Measurements from ENCODE around the gene KCNAB2. TPM values are rescaled to one million over a fixed set of nuclear protein-coding genes. Genes with fewer than 3 reads are reported as not detected.

The KCNAB2 gene
- polyA plus RNA-seq, 3 donors = 11.5 to 178 (median 22.7) TPM

DNA sequence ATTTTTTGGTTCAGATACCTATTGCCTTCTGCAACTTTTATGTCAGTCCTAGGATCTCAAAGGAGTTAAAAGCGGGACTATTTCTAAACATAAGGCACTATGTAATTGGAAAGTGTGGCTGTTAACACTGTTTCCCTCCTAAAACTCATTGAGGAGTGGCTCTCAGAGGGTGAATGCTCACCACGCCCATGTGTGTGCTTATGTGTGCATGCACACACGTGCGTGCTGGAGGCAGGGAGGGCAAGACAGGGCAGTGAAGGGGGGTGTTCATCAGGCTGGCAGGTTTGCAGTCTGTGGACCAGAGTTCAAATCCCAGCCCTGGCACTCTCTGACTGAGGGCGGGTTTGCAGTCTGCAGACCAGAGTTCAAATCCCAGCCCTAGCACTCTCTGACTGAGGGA, 22.4 kb downstream of the KCNAB2 start:
- H3K4me2 ChIP-seq (replicated peaks; ENCODE audit: extremely low read depth, low read length, poor library complexity, severe bottlenecking) = no peak overlapping the region
- no peak overlapping the region for H3K4me3 ChIP-seq (replicated peaks in 1 of 3; ENCODE audit: low read depth in 2 of 3, low read length in 3 of 3)
- Mint-ChIP-seq H3K27ac (no peak overlapping the region), H3K9me3 (no peaks in the 10 kb centered on the region), H3K36me3 (peaks cover 52 to 84% of the 10 kb centered on the region in 2 donors), H3K4me3 (no peak overlapping the region), H3K4me1 (peaks cover 5% of the 10 kb centered on the region), H3K27me3 (ENCODE audit: low read depth in 3 of 3) (no peaks in the 10 kb centered on the region)
- peaks cover 0 to 8% of the 10 kb centered on the region in 2 donors for H3K4me1 ChIP-seq (ENCODE audit: control insufficient read depth in 1 of 2, insufficient read depth in 2 of 2, low read length in 2 of 2)
- no peak overlapping the region for H3K9ac ChIP-seq (ENCODE audit: insufficient read depth, low read length, poor library complexity, severe bottlenecking)
- peaks cover 76% of the 10 kb centered on the region for H3K79me2 ChIP-seq (ENCODE audit: insufficient read depth, low read length)
- TF ChIP-seq, protein P1, sequence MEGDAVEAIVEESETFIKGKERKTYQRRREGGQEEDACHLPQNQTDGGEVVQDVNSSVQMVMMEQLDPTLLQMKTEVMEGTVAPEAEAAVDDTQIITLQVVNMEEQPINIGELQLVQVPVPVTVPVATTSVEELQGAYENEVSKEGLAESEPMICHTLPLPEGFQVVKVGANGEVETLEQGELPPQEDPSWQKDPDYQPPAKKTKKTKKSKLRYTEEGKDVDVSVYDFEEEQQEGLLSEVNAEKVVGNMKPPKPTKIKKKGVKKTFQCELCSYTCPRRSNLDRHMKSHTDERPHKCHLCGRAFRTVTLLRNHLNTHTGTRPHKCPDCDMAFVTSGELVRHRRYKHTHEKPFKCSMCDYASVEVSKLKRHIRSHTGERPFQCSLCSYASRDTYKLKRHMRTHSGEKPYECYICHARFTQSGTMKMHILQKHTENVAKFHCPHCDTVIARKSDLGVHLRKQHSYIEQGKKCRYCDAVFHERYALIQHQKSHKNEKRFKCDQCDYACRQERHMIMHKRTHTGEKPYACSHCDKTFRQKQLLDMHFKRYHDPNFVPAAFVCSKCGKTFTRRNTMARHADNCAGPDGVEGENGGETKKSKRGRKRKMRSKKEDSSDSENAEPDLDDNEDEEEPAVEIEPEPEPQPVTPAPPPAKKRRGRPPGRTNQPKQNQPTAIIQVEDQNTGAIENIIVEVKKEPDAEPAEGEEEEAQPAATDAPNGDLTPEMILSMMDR (IDR thresholded peaks at IDR 0.05) = no peak
- no peak overlapping the region for H2AFZ ChIP-seq (ENCODE audit: insufficient read depth, low read depth, low read length, poor library complexity, severe bottlenecking)
- H3K27ac ChIP-seq (ENCODE audit: low read depth in 1 of 2, low read length in 2 of 2) = peak overlapping the region in 1 of 2 donors; percentile 5
- WGBS (ENCODE audit: insufficient coverage) = 93% methylated on average over 5 of the region's 5 CpGs
- H3K27me3 ChIP-seq (ENCODE audit: control insufficient read depth in 2 of 2, insufficient read depth in 2 of 2, low read length in 2 of 2) = no peaks in the 10 kb centered on the region
- peaks cover 98% of the 10 kb centered on the region for H4K20me1 ChIP-seq (ENCODE audit: insufficient read depth, low read length)
- DNase-seq = no peak
- H3K36me3 ChIP-seq (replicated peaks in 1 of 2; ENCODE audit: control insufficient read depth in 1 of 2, insufficient read depth in 2 of 2, low read length in 2 of 2) = peaks cover 69 to 92% of the 10 kb centered on the region in 2 donors
- intact Hi-C loops (cut with micrococcal nuclease) = no loop called here
- H3K9me3 ChIP-seq (replicated peaks in 1 of 2; ENCODE audit: control insufficient read depth in 1 of 2, insufficient read depth in 1 of 2, low read length in 2 of 2) = no peaks in the 10 kb centered on the region

DNA sequence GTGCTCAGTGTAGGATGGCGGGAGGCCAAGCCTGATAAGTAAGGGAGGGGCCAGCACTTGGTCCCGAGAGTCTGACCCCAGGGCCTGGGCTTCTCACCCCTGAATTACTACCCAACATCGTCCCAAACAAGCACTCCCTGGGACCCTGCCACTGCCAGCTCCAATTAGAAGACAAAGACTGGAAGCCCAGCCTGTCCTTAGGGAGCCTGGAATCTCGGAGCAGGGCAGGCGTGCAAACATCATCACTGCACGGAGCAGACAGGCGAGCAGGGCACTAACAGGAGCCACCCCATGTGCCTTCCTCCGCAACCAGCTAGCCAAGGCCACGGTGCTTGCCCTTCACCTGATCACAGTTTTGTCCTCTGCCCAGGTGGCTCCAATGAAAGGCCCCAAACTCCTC, 23.2 kb downstream of the KCNAB2 start:
- Histone ChIP-seq H3K9me3 (replicated peaks in 1 of 2; ENCODE audit: control insufficient read depth in 1 of 2, insufficient read depth in 1 of 2, low read length in 2 of 2) (no peaks in the 10 kb centered on the region), H3K4me2 (replicated peaks; ENCODE audit: extremely low read depth, low read length, poor library complexity, severe bottlenecking) (no peak overlapping the region), H3K9ac (ENCODE audit: insufficient read depth, low read length, poor library complexity, severe bottlenecking) (no peak overlapping the region), H3K27ac (ENCODE audit: low read depth in 1 of 2, low read length in 2 of 2) (peak overlapping the region in 1 of 2 donors; percentile 54), H3K27me3 (ENCODE audit: control insufficient read depth in 2 of 2, insufficient read depth in 2 of 2, low read length in 2 of 2) (no peaks in the 10 kb centered on the region), H3K79me2 (ENCODE audit: insufficient read depth, low read length) (peaks cover 75% of the 10 kb centered on the region), H3K36me3 (replicated peaks in 1 of 2; ENCODE audit: control insufficient read depth in 1 of 2, insufficient read depth in 2 of 2, low read length in 2 of 2) (peaks cover 77 to 97% of the 10 kb centered on the region in 2 donors), H3K4me3 (replicated peaks in 1 of 3; ENCODE audit: low read depth in 2 of 3, low read length in 3 of 3) (no peak overlapping the region), H2AFZ (ENCODE audit: insufficient read depth, low read depth, low read length, poor library complexity, severe bottlenecking) (no peak overlapping the region), H4K20me1 (ENCODE audit: insufficient read depth, low read length) (peaks cover 100% of the 10 kb centered on the region), H3K4me1 (ENCODE audit: control insufficient read depth in 1 of 2, insufficient read depth in 2 of 2, low read length in 2 of 2) (peaks cover 0 to under 1% of the 10 kb centered on the region in 2 donors)
- no peak overlapping the region for H3K4me3 Mint-ChIP-seq
- TF ChIP-seq, protein P1 (IDR thresholded peaks at IDR 0.05) = no peak
- intact Hi-C loops (cut with micrococcal nuclease) = no loop called here
- 93% methylated on average over 8 of the region's 9 CpGs for WGBS (ENCODE audit: insufficient coverage)
- H3K36me3 Mint-ChIP-seq = peaks cover 56 to 88% of the 10 kb centered on the region in 2 donors
- peak overlapping the region in 1 of 7 donors; percentile 45 for H3K27ac Mint-ChIP-seq
- no peak for DNase-seq
- no peaks in the 10 kb centered on the region for H3K4me1 Mint-ChIP-seq
- H3K27me3 Mint-ChIP-seq (ENCODE audit: low read depth in 3 of 3) = no peaks in the 10 kb centered on the region
- H3K9me3 Mint-ChIP-seq = no peaks in the 10 kb centered on the region
